GM06990 (cell line): ENCODE data around the gene RPS28.
"Not testable (repeated sequence)": the region's sequence is repeated elsewhere in the genome, so short reads cannot be mapped to it uniquely, and the experiment has no call there.

Source experiments
- DNase-seq: peaks from one replicate; pipeline ENCODE4 v3.0.0-alpha.2; 2011; ENCODE audit not compliant: insufficient read length; ENCODE audit errors: extremely low read depth
- H3K27me3 ChIP-seq: replicated peaks from 2 replicates; pipeline ENCODE4 v1.6.0; 2011; ENCODE audit warnings: low read length; ENCODE audit not compliant: control insufficient read depth, insufficient read depth
- H3K36me3 ChIP-seq: 2 replicates; pipeline ENCODE4 v1.5.1; 2011; ENCODE audit warnings: low read length; ENCODE audit not compliant: control insufficient read depth, insufficient read depth
- H3K4me3 ChIP-seq: replicated peaks from 2 replicates; pipeline ENCODE4 v1.5.1; 2011; ENCODE audit warnings: low read depth, mild to moderate bottlenecking, control low read depth, low read length
- TF ChIP-seq, protein P1 (sequence below): IDR thresholded peaks from 2 replicates; pipeline ENCODE4 v1.5.1; 2011; ENCODE audit warnings: low read length, control low read depth, mild to moderate bottlenecking, inconsistent platforms; ENCODE audit not compliant: insufficient read depth, poor library complexity, severe bottlenecking

Gene RPS28

DNA sequence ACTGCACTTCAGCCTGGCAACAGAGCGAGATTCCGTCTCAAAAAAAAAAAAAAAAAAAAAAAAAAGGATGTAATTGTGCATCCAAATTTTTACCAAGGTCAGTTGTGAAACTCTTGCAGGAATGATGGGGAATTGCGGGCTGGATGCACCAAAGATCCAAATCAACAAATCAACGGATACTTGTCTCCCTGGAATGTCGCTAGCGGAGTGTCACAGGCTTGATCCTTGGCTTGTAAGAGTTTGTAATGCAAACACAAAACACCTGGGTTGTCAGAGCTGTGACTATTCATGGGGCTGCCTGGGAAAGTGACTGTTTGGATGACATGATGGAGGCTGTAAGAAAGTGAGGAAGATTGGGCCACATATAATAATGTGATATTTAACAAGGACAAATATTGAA, 17.5 kb downstream of the RPS28 start:
- DNase-seq: no peak
- Histone ChIP-seq H3K27me3 (peaks cover 2% of the 10 kb centered on the region), H3K4me3 (no peak overlapping the region), H3K36me3 (no peaks in the 10 kb centered on the region)
- TF ChIP-seq, protein P1, sequence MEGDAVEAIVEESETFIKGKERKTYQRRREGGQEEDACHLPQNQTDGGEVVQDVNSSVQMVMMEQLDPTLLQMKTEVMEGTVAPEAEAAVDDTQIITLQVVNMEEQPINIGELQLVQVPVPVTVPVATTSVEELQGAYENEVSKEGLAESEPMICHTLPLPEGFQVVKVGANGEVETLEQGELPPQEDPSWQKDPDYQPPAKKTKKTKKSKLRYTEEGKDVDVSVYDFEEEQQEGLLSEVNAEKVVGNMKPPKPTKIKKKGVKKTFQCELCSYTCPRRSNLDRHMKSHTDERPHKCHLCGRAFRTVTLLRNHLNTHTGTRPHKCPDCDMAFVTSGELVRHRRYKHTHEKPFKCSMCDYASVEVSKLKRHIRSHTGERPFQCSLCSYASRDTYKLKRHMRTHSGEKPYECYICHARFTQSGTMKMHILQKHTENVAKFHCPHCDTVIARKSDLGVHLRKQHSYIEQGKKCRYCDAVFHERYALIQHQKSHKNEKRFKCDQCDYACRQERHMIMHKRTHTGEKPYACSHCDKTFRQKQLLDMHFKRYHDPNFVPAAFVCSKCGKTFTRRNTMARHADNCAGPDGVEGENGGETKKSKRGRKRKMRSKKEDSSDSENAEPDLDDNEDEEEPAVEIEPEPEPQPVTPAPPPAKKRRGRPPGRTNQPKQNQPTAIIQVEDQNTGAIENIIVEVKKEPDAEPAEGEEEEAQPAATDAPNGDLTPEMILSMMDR: no peak

DNA sequence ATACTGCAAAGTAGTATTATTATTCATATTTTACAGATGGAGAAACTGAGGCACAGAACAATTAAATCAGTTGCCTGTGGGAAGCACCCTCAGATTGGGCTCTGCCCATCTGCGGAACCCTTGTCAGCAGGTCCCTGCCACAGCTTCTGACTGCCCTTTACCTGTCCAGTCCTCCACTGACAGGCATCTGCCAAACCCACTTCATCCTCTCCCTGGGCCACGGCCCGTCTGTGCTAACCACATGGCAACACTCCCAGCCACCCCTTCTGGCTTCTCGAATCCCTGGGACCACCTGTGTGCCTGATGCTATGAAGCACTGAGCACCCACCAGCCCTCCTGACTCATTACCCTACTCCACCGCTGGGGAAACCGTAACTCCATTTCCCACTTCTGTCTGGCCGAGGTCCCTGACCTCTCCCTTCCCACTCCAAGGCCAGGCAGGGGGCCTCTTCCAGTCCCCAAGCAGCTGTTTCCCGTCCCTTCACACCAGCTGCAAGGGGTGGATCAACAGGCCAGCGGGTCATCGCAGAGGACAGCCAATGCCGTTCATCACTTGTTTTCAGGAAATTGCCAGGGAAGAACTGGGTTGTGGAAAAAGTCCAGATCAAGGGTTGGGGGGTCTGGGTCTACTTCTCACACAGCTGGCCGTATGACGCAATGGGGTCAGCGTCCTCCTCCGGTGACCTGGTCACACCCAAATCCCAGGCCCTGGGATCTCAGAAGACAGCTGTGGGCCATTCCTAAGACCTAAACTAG, 19.2 kb downstream of the RPS28 start:
- peaks cover 2% of the 10 kb centered on the region for H3K27me3 ChIP-seq
- no peaks in the 10 kb centered on the region for H3K36me3 ChIP-seq
- no peak for DNase-seq
- no peak overlapping the region for H3K4me3 ChIP-seq
- TF ChIP-seq, protein P1: no peak

DNA sequence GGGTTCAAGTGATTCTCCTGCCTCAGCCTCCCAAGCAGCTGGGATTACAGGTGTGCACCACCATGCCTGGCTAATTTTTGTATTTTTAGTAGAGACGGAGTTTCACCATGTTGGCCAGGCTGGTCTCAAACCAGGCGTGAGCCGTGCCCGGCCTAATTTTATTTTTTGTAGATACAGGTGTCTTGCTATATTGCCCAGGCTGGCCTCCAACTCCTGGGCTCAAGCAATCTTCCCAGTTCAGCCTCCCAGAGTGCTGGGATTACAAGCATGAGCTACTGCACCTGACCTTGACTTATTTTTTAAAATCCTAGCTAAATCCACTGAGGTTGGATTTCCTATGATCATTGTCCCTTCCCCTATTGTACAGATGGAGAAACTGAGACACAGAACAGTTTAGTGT, 20.2 kb downstream of the RPS28 start:
- H3K27me3 ChIP-seq, H3K36me3 ChIP-seq, DNase-seq, H3K4me3 ChIP-seq: not testable (repeated sequence)

DNA sequence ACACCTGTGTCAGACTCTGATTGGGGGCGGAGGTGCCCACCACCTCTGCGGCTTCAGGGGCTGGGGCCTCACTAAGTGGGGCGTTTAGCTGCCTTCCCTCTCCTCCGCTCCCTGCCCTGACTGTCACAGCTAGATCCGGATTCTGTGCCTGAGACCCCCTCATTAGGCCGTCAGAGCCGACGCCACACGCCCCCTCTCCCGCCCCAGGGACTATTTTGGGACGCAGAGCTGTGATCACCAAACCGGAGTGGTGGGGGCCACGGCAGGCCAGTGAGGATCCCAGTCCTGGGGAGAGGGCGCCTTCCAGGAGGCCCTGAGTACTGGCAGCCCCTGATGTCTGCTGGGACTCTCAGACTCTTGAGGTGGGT, 21.0 kb downstream of the RPS28 start:
- DNase-seq: no peak
- no peaks in the 10 kb centered on the region for H3K36me3 ChIP-seq
- H3K27me3 ChIP-seq: peaks cover 2% of the 10 kb centered on the region
- TF ChIP-seq, protein P1: no peak
- H3K4me3 ChIP-seq: no peak overlapping the region

DNA sequence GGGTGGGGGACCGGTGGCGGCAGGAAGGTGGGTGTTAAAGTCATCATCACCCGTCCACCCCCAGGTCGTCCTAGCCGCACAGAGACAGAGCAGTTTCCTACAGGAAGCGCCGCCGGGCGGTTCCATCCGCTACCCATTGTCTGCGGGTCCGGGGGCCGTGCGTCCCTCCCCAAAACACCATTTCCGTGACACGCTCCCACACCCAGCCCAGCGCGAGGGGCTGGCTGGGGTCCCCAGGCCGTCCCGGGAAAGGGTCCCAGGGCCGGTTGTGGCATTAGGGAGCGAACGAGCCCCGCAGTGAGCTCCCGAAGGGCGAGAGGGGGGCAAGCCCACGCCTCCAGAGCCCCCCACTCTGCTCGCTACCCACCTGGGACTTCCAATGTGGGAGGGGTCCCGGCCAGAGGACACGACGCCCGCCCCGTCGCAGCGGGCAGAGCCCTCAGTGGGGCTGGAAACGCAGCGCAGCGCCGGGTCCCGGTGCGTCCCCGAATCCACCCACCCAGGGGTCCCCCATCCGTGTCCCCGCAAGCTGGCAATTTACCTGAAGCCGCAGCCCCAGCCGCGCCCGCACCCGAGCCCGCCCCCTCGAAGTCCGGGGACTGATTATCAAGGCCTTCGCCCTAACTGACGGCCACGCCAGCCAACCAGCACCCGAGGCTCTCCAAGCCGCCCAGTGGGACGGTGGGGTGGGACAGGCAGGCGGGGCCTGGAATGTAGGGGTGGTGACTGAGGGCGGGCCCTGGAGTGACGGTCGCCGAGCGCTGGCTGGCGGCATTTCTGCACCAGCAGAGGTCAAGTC, 21.6 kb downstream of the RPS28 start, which contains the start of gene KANK3:
Gene KANK3, minus strand, starts transcription at position 579 of the 799 bp plus-strand sequence. CDS start 5,434 bp downstream, outside the sequence.
- H3K4me3 ChIP-seq: peak within 1 kb of the TSS; percentile 46
- no peaks in the 10 kb centered on the region; the same call in 1 of the 2 replicates for H3K27me3 ChIP-seq
- DNase-seq: peak; percentile 87
- no peaks in the 10 kb centered on the region for H3K36me3 ChIP-seq
- TF ChIP-seq, protein P1: no peak

DNA sequence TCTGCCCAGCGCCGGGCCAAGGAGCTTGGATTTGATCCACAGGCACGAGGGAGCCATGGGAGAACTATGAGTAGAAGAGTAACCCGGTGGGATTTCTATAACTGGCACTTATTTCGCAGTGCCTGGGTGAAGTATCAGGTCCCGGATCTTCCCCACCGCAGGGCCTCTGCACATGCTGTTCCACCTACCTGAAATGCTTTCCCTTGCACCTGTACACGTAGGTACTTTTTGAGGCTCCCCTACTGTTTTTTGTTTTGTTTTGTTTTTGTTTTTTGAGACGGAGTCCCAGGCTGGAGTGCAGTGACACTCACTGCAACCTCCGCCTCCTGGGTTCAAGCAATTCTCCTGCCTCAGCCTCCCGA, 22.2 kb downstream of the RPS28 start:
- no peak overlapping the region for H3K4me3 ChIP-seq

DNA sequence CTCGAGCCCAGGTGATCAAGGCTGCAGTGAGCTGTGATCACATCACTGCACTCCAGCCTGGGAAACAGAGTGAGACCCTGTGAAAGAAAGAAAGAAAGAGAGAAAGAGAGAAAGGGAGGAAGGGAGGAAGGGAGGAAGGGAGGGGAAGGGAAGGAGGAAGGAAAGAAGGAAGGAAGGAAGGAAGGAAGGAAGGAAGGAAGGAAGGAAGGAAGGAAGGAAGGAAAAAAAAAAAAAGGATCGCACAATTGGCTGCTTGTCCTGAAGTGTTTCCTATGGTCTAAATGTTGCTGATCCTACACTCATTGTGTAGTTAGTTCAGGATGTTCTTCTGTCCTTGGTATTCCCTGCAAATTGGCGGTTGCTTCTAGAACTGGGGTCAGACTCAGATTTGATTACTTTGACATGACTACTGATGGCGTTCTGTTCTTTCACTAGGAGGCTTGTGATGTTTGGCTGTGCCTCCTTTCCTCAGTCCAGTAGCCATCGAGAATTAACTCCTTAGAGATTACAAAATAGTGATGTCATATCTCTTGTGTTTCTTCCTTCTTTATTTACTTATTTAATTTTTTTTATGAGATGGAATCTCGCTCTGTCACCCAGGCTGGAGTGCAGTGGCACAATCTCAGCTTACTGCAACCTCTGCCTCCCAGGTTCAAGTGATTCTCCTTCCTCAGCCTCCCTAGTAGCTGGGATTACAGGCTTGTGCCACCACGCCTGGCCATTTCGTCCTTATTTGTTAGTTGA, 28.5 kb downstream of the RPS28 start:
- DNase-seq, H3K4me3 ChIP-seq, H3K27me3 ChIP-seq, H3K36me3 ChIP-seq: not testable (repeated sequence)

More for the DNA sequence above, 22.2 kb downstream of the RPS28 start:
- H3K36me3 ChIP-seq: no peaks in the 10 kb centered on the region
- TF ChIP-seq, protein P1: no peak
- H3K27me3 ChIP-seq: no peaks in the 10 kb centered on the region; the same call in 1 of the 2 replicates
- no peak for DNase-seq
